ENCODE results near the gene LY86. TPM values are rescaled to one million over a fixed set of nuclear protein-coding genes. Genes with fewer than 3 reads are reported as not detected.

Gene LY86
- total RNA-seq, 2 donors from 2014 or later: 0.91 to 1.3 TPM

DNA sequence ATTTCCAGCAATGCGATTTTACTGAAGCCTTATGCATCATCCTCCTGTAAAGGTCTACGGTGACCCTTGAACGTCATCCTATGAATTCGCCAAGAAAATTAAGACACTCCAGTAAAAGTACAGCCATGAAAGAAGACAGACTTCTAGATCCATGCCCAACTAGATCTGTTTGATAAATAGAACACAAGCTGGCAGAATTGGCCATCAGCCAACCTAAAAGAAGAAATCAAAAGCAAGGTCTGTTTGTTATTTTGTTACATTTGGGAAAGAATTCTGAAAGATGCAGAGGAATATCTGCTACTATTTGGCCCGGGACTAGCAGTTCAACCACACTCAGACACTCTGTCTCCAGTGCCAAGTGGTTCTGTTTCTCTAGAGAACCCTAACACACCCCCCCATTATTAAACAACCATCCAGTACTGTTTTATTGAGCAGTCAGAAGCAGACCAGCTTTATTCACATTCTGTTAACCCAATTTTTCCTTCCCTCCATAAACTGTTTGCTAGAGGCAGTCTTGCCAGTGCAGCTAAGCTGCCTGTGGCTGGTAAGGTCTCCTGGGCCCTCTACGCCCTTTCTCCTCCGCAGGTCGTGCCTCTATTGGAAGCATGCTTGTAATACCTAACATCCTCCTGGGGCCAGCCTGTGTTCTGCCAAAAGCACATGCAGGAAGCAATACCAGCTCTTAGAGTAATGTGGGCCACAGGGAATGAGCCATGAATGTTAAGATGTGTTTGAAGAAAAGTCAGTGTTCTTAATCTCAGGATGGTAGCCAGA is 30.7 kb downstream of the LY86 start:
- DNase-seq: no peak
- H3K4me3 ChIP-seq: no peak overlapping the region
- no peaks in the 10 kb centered on the region for H3K36me3 ChIP-seq
- H3K4me1 ChIP-seq: no peaks in the 10 kb centered on the region
- H3K27me3 ChIP-seq: no peaks in the 10 kb centered on the region
- H3K9ac ChIP-seq (ENCODE audit: low read depth in 2 of 2, low read length in 2 of 2): no peak overlapping the region
- no peak for TF ChIP-seq CTCF (IDR thresholded peaks at IDR 0.05)
- no peaks in the 10 kb centered on the region for H3K9me3 ChIP-seq
- intact Hi-C loops (cut with DNase I): no loop called here
- H3K27ac ChIP-seq: no peak overlapping the region

GRCh38 chr6:6620766-6621425 is 32.4 kb downstream of the LY86 start:
- Histone ChIP-seq H3K4me1 (no peaks in the 10 kb centered on the region), H3K4me3 (no peak overlapping the region), H3K27me3 (no peaks in the 10 kb centered on the region), H3K27ac (no peak overlapping the region), H3K36me3 (no peaks in the 10 kb centered on the region), H3K9me3 (no peaks in the 10 kb centered on the region), H3K9ac (ENCODE audit: low read depth in 2 of 2, low read length in 2 of 2) (no peak overlapping the region)
- no peak for TF ChIP-seq CTCF (IDR thresholded peaks at IDR 0.05)
- DNase-seq: no peak
- intact Hi-C loops (cut with DNase I): no loop called here

GRCh38 chr6:6622501-6622900 is 34.0 kb downstream of the LY86 start:
- intact Hi-C loops (cut with DNase I): no loop called here
- no peaks in the 10 kb centered on the region for H3K27me3 ChIP-seq
- no peaks in the 10 kb centered on the region for H3K4me1 ChIP-seq
- no peak overlapping the region for H3K4me3 ChIP-seq
- DNase-seq: no peak
- H3K9me3 ChIP-seq: no peaks in the 10 kb centered on the region
- H3K36me3 ChIP-seq: no peaks in the 10 kb centered on the region
- H3K9ac ChIP-seq (ENCODE audit: low read depth in 2 of 2, low read length in 2 of 2): no peak overlapping the region
- TF ChIP-seq CTCF (IDR thresholded peaks at IDR 0.05): no peak
- no peak overlapping the region for H3K27ac ChIP-seq

DNA sequence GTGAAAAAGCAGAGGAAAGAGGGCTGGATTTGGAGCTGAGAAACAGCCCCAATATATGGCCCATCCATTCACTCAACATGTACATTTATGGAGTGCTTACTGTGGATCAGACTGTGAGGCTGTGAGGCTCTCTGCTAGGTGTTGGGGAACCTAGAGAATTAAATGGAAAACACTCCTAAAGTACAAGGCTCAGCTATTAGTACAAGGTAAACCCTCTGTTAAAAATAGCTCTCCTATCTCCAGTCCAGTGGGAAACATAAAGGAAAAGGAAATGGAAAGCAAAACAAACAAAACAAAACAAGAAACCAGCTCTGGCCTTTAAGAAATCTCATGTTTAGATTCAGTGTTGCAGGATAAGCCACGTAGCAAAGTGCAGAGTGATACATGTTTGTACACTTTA is 35.0 kb downstream of the LY86 start:
- no peaks in the 10 kb centered on the region for H3K36me3 ChIP-seq
- H3K9ac ChIP-seq (ENCODE audit: low read depth in 2 of 2, low read length in 2 of 2): no peak overlapping the region
- no peaks in the 10 kb centered on the region for H3K4me1 ChIP-seq
- no peak overlapping the region for H3K27ac ChIP-seq
- H3K27me3 ChIP-seq: no peaks in the 10 kb centered on the region
- TF ChIP-seq CTCF (IDR thresholded peaks at IDR 0.05): no peak
- no peak for DNase-seq
- intact Hi-C loops (cut with DNase I): no loop called here
- H3K4me3 ChIP-seq: no peak overlapping the region
- no peaks in the 10 kb centered on the region for H3K9me3 ChIP-seq

GRCh38 chr6:6624269-6624990 is 35.9 kb downstream of the LY86 start:
- Histone ChIP-seq H3K9ac (ENCODE audit: low read depth in 2 of 2, low read length in 2 of 2) (no peak overlapping the region), H3K4me1 (no peaks in the 10 kb centered on the region), H3K9me3 (no peaks in the 10 kb centered on the region), H3K27me3 (no peaks in the 10 kb centered on the region), H3K36me3 (no peaks in the 10 kb centered on the region), H3K27ac (no peak overlapping the region), H3K4me3 (no peak overlapping the region)
- no peak for DNase-seq
- intact Hi-C loops (cut with DNase I): no loop called here
- TF ChIP-seq CTCF (IDR thresholded peaks at IDR 0.05): no peak
